ENCODE measurements around the gene SMPD4. TPM values are rescaled to one million over a fixed set of nuclear protein-coding genes. Genes with fewer than 3 reads are reported as not detected.
"Not testable (repeated sequence)": the region's sequence is repeated elsewhere in the genome, so short reads cannot be mapped to it uniquely, and the experiment has no call there.

The SMPD4 gene
- total RNA-seq, 4 donors from 2014 or later: 34.1 to 50.6 (median 40.6) TPM

DNA sequence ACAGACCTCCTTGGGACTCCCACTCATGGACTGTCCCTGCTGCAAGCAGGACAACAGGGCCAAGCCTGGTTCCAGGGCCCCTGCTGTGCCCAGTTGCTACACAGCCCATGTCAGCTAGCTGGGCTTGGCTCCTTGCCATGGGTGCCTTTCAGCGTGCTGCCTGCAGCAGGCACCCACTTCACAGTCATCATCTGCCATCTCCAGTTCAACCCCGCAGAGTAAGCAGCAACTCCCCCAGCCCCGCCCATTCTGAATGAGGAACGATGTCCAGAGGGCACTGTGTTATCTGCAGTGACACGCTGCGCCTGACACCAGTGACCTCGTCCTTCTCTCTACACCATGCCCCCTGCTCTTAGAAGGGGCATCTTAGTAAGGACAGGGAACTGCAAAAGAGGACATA is 21.1 kb upstream of the SMPD4 start:
- not testable (repeated sequence) for H3K27ac ChIP-seq
- WGBS, 2 donors: 10% methylated on average over 2 of the region's 7 CpGs; no CpG with 5 or more reads in 1 of the 2 donors

DNA sequence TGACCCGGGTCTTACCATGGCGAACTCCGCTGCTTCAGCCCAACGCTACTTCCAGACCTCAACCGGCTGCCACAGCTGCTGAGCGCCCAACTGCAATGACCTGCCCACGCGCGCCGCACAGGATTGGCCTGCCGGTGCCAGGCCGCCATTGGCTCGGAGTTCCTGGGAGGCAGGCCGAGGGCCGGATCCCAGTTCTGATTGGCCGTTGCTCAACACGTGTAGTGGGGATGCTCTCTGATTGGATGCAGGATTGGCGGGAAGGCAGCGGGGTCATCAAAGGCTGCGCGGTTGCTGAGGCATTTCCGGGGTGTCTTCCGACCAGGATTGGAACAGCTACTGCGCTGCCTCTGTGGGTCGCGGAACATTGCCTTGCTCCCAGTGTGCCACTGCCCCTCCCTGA is 16.9 kb upstream of the SMPD4 start, which contains the start of gene TUBA3E:
Gene TUBA3E (minus strand): TSS at position 97 of the 400 bp plus-strand sequence. CDS start 79 bp downstream, at position 18.
- no peaks in the 10 kb centered on the region for H3K9me3 ChIP-seq
- no peaks in the 10 kb centered on the region for H3K27me3 ChIP-seq
- H3K36me3 ChIP-seq: no peaks in the 10 kb centered on the region
- no peak within 1 kb of the TSS for H3K27ac ChIP-seq
- WGBS, 2 donors: no CpG with 5 or more reads among the region's 26 CpGs
- no peaks in the 10 kb centered on the region for H3K4me1 ChIP-seq
- no peak within 1 kb of the TSS for H3K4me3 ChIP-seq
- intact Hi-C loops (cut with DNase I): no loop called here
- no peak for TF ChIP-seq POLR2A (IDR thresholded peaks at IDR 0.05)
- TF ChIP-seq, protein P1, sequence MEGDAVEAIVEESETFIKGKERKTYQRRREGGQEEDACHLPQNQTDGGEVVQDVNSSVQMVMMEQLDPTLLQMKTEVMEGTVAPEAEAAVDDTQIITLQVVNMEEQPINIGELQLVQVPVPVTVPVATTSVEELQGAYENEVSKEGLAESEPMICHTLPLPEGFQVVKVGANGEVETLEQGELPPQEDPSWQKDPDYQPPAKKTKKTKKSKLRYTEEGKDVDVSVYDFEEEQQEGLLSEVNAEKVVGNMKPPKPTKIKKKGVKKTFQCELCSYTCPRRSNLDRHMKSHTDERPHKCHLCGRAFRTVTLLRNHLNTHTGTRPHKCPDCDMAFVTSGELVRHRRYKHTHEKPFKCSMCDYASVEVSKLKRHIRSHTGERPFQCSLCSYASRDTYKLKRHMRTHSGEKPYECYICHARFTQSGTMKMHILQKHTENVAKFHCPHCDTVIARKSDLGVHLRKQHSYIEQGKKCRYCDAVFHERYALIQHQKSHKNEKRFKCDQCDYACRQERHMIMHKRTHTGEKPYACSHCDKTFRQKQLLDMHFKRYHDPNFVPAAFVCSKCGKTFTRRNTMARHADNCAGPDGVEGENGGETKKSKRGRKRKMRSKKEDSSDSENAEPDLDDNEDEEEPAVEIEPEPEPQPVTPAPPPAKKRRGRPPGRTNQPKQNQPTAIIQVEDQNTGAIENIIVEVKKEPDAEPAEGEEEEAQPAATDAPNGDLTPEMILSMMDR (IDR thresholded peaks at IDR 0.05): no peak
- DNase-seq: no peak

More for the DNA sequence above, 21.1 kb upstream of the SMPD4 start:
- H3K4me1 ChIP-seq; H3K36me3 ChIP-seq; H3K9me3 ChIP-seq; H3K4me3 ChIP-seq; intact Hi-C loops (cut with DNase I); H3K27me3 ChIP-seq; DNase-seq: not testable (repeated sequence)

DNA sequence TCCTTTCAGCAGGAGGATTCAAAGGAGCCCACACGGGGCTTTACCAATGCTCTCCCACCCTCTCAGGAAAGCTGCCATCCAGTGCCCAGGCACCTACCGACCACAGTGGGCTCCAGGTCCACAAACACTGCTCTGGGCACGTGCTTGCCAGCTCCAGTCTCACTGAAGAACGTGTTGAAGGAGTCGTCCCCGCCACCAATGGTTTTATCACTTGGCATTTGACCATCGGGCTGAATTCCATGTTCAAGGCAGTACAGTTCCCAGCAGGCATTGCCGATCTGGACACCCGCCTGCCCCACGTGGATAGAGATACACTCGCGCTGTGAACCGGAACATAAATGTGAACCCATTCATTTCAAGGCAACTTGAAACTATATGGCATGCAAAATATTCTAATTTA is 14.7 kb upstream of the SMPD4 start:
- not testable (repeated sequence) for H3K9me3 ChIP-seq

DNA sequence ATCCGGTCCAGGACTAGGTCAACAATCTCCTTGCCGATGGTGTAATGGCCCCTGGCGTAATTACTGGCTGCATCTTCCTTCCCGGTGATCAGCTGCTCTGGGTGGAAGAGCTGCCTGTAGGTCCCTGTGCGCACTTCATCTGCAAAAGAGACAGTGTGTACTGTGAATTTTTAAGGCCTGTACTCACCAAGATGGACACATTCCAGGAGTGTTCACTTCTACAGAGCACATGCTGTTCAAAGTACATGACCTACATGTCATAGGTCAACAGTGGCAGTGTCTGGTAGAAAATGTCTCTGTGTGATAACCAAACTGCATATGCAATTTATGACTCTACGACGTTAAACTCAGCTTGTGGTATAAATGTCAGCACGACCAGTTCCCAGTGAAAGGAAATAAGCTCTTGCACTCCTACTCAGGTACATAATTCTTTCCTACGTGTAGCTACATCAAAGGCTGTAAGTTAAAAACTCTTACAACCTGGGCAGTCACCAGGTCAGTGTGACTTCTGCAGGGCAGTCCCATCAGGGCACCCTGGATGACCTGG is 13.8 kb upstream of the SMPD4 start:
- H3K27me3 ChIP-seq; H3K9me3 ChIP-seq; H3K4me3 ChIP-seq; DNase-seq; H3K4me1 ChIP-seq; intact Hi-C loops (cut with DNase I); H3K27ac ChIP-seq: not testable (repeated sequence)
- 91 to 93% methylated on average over 4 to 7 of the region's 9 CpGs for WGBS, 2 donors
- H3K36me3 ChIP-seq: peaks cover 0 to 18% (median 0%) of the 10 kb centered on the region in 3 donors

More for the DNA sequence above, 14.7 kb upstream of the SMPD4 start:
- H3K4me1 ChIP-seq; DNase-seq; H3K27ac ChIP-seq; H3K4me3 ChIP-seq; intact Hi-C loops (cut with DNase I); H3K36me3 ChIP-seq; H3K27me3 ChIP-seq: not testable (repeated sequence)
- WGBS, 2 donors: 88 to 90% methylated on average over 5 to 7 of the region's 13 CpGs

DNA sequence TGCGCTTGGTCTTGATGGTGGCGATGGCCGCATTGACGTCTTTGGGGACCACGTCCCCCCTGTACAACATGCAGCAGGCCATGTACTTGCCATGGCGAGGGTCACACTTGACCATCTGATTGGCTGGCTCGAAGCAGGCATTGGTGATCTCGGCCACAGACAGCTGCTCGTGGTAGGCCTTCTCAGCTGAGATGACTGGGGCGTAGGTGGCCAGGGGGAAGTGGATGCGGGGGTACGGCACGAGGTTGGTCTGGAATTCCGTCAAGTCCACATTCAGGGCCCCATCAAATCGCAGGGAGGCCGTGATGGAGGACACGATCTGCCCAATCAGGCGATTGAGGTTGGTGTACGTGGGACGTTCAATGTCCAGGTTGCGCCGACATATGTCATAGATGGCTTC is 12.4 kb upstream of the SMPD4 start:
- H3K4me3 ChIP-seq; DNase-seq; H3K9me3 ChIP-seq; H3K27me3 ChIP-seq; H3K4me1 ChIP-seq; H3K27ac ChIP-seq; intact Hi-C loops (cut with DNase I): not testable (repeated sequence)
- WGBS, 2 donors: no CpG with 5 or more reads among the region's 22 CpGs
- H3K36me3 ChIP-seq: peaks cover 0 to 20% (median 0%) of the 10 kb centered on the region in 3 donors

DNA sequence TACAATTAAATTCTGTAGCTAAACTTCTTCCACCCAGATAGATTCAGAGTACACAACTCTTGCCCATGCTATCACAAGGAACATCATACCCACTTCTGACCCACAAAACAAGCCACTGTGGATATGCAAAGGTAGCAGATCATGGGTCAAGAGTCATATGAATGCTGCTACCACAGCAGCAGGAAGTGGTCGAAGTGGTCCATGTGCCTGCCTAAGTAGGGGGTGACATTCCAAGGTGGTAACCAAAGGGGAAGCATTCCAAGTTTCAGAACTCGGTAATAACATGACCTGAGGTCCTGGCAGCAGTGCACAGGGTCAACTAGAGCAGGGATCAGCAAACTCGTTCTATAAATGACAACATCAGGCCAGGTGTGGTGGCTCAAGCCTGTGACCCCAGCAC is 11.0 kb upstream of the SMPD4 start:
- H3K4me3 ChIP-seq; H3K27ac ChIP-seq; H3K4me1 ChIP-seq; H3K9me3 ChIP-seq; DNase-seq; H3K27me3 ChIP-seq; intact Hi-C loops (cut with DNase I): not testable (repeated sequence)
- 68 to 86% methylated on average over 3 of the region's 3 CpGs for WGBS, 2 donors
- H3K36me3 ChIP-seq: peaks cover 0 to 30% (median 0%) of the 10 kb centered on the region in 3 donors

DNA sequence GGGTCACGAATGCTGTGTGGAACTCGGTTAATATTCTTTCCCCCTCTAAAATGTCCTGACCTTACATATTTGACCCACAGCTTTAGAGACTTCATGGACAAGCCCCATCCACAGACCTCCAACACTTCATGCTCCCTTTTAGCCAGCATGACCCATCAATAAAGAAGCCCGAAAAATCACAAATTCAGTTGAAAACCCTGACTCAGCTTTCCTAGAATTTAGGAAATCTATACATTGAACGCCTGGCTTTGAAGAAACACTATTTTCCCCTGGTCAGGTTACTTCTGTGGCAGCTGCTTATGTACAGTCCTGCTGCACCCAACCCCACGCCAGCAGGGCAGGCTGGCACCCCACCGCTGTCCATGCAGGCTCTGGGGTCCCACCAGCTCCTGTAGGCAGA is 9.9 kb upstream of the SMPD4 start:
- H3K4me3 ChIP-seq; DNase-seq; H3K9me3 ChIP-seq; H3K4me1 ChIP-seq; intact Hi-C loops (cut with DNase I); H3K27ac ChIP-seq; H3K27me3 ChIP-seq: not testable (repeated sequence)
- WGBS, 2 donors: 83 to 87% methylated on average over 5 to 6 of the region's 6 CpGs
- peaks cover 0 to 40% (median 0%) of the 10 kb centered on the region in 3 donors for H3K36me3 ChIP-seq

DNA sequence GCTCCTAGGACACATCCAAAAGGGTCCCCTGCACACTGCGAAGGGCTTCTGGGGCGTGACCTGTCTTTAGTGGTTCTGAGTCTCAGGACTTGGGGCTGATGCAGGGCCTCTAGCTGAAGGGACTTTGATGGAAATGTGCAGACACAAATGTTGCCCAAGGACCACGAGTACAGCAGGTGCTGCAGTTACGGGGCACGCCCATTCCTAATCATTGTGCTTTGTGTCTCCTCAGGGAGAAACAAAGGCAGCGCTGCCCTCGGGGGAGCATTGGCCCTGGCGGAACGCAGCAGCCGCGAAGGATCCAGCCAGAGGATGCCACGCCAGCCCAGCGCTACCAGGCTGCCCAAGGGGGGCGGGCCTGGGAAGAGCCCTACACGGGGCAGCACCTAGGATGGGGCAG is 8.8 kb upstream of the SMPD4 start:
- H3K27me3 ChIP-seq: no peaks in the 10 kb centered on the region
- H3K4me3 ChIP-seq: no peak overlapping the region
- H3K9me3 ChIP-seq: no peaks in the 10 kb centered on the region
- no peak overlapping the region for H3K27ac ChIP-seq
- peaks cover 0 to 40% (median 0%) of the 10 kb centered on the region in 3 donors for H3K36me3 ChIP-seq
- no peak for DNase-seq
- 62 to 78% methylated on average over 3 to 6 of the region's 15 CpGs for WGBS, 2 donors
- no peaks in the 10 kb centered on the region for H3K4me1 ChIP-seq
- TF ChIP-seq POLR2A (IDR thresholded peaks at IDR 0.05): no peak
- TF ChIP-seq, protein P1 (IDR thresholded peaks at IDR 0.05): no peak
- intact Hi-C loops (cut with DNase I): no loop called here

DNA sequence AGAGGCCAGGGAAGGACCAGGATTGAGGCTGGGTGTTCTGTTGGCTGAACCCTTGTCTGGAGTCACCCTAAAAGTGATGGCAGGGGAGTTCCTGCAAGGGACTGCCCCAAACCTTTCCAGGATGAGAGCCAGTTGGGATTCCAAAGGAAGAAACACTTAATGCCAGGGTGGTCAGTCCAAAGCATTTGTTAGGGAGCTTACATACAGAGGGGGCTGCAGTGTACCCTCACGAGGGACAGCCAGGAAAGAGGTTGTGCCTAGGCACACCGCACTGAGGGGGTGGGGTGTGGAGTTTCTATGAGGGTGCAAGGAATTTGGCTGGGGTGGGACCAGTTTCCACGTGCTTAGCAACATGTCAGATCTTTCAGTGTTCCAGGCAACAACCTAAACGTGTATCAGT is 7.6 kb upstream of the SMPD4 start:
- intact Hi-C loops (cut with DNase I): loop anchor here (5.0 kb wide), 1 partner anchor 1298 kb away; no protein-coding TSS in a partner anchor
- not testable (repeated sequence) for H3K9me3 ChIP-seq, DNase-seq, H3K4me3 ChIP-seq, H3K4me1 ChIP-seq, H3K27me3 ChIP-seq, H3K27ac ChIP-seq
- 81% methylated on average over 4 of the region's 4 CpGs; no CpG with 5 or more reads in 1 of the 2 donors for WGBS, 2 donors
- peaks cover 0 to 50% (median 0%) of the 10 kb centered on the region in 3 donors for H3K36me3 ChIP-seq

DNA sequence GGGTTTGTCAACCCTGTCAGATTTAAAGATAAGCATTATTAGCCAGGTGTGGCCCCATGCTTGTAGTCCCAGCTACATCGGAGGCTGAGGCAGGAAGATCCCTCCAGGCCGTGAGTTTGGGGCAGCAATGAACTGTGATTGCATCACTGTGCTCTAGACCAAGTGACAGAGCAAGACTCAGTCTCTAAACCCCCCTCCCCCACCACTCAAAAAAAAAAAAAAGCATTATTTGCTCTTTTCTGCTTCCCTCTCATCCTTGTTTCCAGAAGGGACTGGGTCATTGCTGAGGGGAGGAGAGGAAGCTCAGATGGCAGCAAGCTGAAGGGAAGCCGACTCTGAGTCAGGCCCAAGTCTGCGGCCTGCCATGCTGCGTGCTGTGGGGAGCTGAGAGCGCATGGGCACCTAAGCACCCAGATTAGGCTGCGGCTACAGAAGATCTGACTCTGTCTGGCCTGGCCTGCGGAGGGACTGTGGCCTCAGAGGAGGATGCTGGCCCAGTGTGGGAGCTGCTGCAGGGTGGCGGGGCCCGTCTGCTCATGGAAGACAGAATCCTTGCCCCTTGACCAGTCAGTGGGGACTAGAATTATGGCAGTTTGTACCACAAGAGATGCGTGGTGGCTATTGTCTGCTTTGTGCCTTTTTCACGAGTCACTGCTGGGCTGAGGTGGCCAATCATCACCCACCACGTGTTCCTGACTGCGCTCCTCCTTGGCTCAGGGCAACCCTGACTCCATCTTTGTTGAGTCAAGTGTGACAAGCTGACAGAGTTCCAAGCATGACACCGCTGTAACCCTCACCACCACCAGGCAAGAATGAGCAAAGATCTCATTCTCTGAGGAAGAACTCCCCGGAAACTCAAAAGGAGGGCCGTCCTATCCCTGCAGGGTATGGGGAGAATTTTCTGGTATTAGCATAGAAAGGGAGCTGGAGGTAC is 6.7 kb upstream of the SMPD4 start:
- intact Hi-C loops (cut with DNase I): loop anchor here (5.0 kb wide), 1 partner anchor 1299 kb away; no protein-coding TSS in a partner anchor
- H3K4me3 ChIP-seq, H3K9me3 ChIP-seq, H3K27me3 ChIP-seq, DNase-seq, H3K27ac ChIP-seq: not testable (repeated sequence)
- WGBS, 2 donors: 78 to 93% methylated on average over 8 to 14 of the region's 17 CpGs
- Histone ChIP-seq H3K4me1 (peaks cover 4 to 16% (median 7%) of the 10 kb centered on the region in 3 donors), H3K36me3 (peaks cover 0 to 52% (median 0%) of the 10 kb centered on the region in 3 donors)

Measured in esophagus squamous epithelium (tissue), 5 donors.